GM04503 (cell line): ENCODE data around the gene PRX.

Experiments used
- DNase-seq: peaks from one replicate; pipeline ENCODE4 v3.0.0-alpha.2; 2012; ENCODE audit warnings: low read depth

PRX gene

GRCh38 chr19:40365613-40366401, 47.4 kb downstream of the PRX start:
- DNase-seq: no peak

GRCh38 chr19:40365010-40365409, 48.2 kb downstream of the PRX start:
- DNase-seq: no peak

GRCh38 chr19:40363069-40363468, 50.1 kb downstream of the PRX start:
- no peak for DNase-seq

GRCh38 chr19:40362160-40362559, 51.0 kb downstream of the PRX start:
- DNase-seq: no peak

GRCh38 chr19:40360708-40361241, 52.4 kb downstream of the PRX start:
- DNase-seq: no peak

- no peak for DNase-seq
Measured at GRCh38 chr19:40360020-40360707, 53.0 kb downstream of the PRX start.

- DNase-seq: no peak
Measured at GRCh38 chr19:40358773-40359172, 54.4 kb downstream of the PRX start.

GRCh38 chr19:40357640-40358039, 55.5 kb downstream of the PRX start:
- no peak for DNase-seq

GRCh38 chr19:40356681-40357595, 56.2 kb downstream of the PRX start:
- DNase-seq: no peak

GRCh38 chr19:40355975-40356680, 57.0 kb downstream of the PRX start:
- no peak for DNase-seq

GRCh38 chr19:40348961-40349507, 64.1 kb downstream of the PRX start:
- DNase-seq: peak; percentile 28

GRCh38 chr19:40348125-40348913, 64.9 kb downstream of the PRX start, which contains the start of the genes C19orf47 and PLD3:
TSS of gene C19orf47 (minus strand) at chr19:40348397. CDS start at chr19:40341857, 6,540 bp downstream.
TSS of gene PLD3 (plus strand) at chr19:40348695. CDS start at chr19:40366484, 17,789 bp downstream.
- peak; percentile 89 for DNase-seq

GRCh38 chr19:40344422-40344821, 68.8 kb downstream of the PRX start:
- no peak for DNase-seq
